Nephron (organoid): ENCODE measurements around the gene LRRC8B.

ENCODE experiments used
- H3K27ac Mint-ChIP-seq, 3 experiments: 2 replicates each; pipeline ENCODE4 v1.8.0; 2020; ENCODE audit warnings: mixed read lengths in 3 of 3, mild to moderate bottlenecking in 2 of 3, moderate library complexity in 1 of 3
- H3K27me3 Mint-ChIP-seq: 2 replicates; pipeline ENCODE4 v1.8.0; 2021; ENCODE audit warnings: low read depth, mild to moderate bottlenecking, moderate library complexity, mixed read lengths
- H3K36me3 Mint-ChIP-seq: 2 replicates; pipeline ENCODE4 v1.8.0; 2020; ENCODE audit warnings: low read depth, mixed read lengths
- H3K4me1 Mint-ChIP-seq: 2 replicates; pipeline ENCODE4 v1.8.0; 2020; ENCODE audit warnings: mixed read lengths
- H3K4me3 Mint-ChIP-seq, 3 experiments: 2 replicates each; pipeline ENCODE4 v1.8.0; 2020; ENCODE audit warnings: mild to moderate bottlenecking in 3 of 3, mixed read lengths in 3 of 3, moderate library complexity in 2 of 3
- H3K9me3 Mint-ChIP-seq: 2 replicates; pipeline ENCODE4 v1.8.0; 2020; ENCODE audit warnings: mixed read lengths
- TF ChIP-seq, protein P1 (sequence below), 3 experiments: fragments of 200-600 bp; sonication (generic); IDR thresholded peaks; one replicate each; pipeline ENCODE4 v1.5.0; 2021; ENCODE audit warnings: antibody characterized with exemption in 3 of 3; ENCODE audit not compliant: unreplicated experiment in 3 of 3

LRRC8B gene

DNA sequence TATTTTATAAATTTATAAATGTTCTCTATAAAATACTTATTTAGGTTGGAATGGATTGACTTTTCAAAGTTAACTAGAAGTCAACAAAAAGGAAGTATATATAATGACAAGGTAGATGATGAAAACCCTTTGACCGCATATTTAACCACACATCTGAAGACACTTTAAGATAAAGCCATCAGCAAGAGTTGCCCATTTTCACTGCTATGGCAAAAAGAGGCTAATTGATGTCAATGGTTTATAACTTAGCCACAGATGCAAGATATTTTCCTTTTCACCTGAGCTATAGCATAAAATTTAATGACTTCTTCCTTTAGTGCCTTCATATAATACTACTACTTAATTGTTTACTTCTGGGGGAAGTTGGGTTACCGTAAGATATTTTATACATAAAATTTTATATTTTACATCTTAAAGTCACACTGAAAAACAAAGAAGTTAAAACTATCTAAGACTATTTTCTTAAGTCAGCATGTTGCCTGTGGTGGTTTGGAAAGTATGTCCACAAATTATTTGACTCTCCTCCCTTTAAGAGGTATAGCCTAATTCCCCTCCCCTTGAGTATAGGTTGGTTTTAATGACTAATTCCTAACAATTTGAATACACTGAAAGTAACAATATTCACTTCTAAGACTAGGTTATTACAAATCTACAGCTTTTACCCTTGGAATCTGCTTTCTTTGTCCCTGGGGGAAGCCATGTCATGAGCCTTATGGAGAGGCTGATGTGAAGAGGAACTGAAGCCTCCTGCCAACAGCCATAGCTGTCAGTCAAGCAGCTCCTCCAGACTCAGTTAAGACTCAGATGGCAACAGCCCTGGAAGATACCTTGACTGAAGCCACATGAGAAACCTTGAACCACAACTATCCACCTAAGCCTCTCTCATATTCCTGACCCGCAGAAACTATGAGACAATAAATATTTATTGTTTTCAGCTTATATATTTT, 40.3 kb upstream of the LRRC8B start:
- no peaks in the 10 kb centered on the region for H3K27me3 Mint-ChIP-seq
- no peaks in the 10 kb centered on the region for H3K4me1 Mint-ChIP-seq
- TF ChIP-seq, protein P1, sequence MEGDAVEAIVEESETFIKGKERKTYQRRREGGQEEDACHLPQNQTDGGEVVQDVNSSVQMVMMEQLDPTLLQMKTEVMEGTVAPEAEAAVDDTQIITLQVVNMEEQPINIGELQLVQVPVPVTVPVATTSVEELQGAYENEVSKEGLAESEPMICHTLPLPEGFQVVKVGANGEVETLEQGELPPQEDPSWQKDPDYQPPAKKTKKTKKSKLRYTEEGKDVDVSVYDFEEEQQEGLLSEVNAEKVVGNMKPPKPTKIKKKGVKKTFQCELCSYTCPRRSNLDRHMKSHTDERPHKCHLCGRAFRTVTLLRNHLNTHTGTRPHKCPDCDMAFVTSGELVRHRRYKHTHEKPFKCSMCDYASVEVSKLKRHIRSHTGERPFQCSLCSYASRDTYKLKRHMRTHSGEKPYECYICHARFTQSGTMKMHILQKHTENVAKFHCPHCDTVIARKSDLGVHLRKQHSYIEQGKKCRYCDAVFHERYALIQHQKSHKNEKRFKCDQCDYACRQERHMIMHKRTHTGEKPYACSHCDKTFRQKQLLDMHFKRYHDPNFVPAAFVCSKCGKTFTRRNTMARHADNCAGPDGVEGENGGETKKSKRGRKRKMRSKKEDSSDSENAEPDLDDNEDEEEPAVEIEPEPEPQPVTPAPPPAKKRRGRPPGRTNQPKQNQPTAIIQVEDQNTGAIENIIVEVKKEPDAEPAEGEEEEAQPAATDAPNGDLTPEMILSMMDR (IDR thresholded peaks at IDR 0.05; ENCODE audit: unreplicated experiment in 3 of 3), result no peak
- H3K4me3 Mint-ChIP-seq, result no peak overlapping the region
- H3K27ac Mint-ChIP-seq, result no peak overlapping the region
- H3K9me3 Mint-ChIP-seq, result peaks cover 11% of the 10 kb centered on the region
- no peaks in the 10 kb centered on the region for H3K36me3 Mint-ChIP-seq

DNA sequence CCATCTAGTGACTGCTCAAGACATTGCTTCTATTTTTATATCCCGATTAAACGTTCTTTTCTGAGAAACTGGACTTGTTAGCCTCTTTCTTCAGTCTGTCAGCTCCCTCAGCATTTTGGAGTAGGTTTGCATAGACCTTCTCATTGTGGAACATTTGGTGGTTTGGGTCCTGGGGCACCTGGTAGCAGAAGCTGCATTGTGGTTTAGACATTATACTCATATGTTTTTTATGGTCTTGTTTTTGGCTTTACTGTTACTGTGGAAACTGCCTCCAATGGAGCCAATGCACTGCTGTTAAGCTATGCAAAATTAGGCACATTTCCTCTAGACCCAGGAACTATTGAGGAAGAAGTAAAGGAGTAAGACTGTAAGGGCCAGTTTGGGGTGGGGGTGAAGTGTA, 36.7 kb upstream of the LRRC8B start:
- Mint-ChIP-seq H3K4me1 (no peaks in the 10 kb centered on the region), H3K36me3 (peaks cover 3% of the 10 kb centered on the region), H3K9me3 (peaks cover 9% of the 10 kb centered on the region), H3K27ac (no peak overlapping the region), H3K27me3 (no peaks in the 10 kb centered on the region), H3K4me3 (no peak overlapping the region)
- TF ChIP-seq, protein P1 (IDR thresholded peaks at IDR 0.05; ENCODE audit: unreplicated experiment in 3 of 3), result no peak

DNA sequence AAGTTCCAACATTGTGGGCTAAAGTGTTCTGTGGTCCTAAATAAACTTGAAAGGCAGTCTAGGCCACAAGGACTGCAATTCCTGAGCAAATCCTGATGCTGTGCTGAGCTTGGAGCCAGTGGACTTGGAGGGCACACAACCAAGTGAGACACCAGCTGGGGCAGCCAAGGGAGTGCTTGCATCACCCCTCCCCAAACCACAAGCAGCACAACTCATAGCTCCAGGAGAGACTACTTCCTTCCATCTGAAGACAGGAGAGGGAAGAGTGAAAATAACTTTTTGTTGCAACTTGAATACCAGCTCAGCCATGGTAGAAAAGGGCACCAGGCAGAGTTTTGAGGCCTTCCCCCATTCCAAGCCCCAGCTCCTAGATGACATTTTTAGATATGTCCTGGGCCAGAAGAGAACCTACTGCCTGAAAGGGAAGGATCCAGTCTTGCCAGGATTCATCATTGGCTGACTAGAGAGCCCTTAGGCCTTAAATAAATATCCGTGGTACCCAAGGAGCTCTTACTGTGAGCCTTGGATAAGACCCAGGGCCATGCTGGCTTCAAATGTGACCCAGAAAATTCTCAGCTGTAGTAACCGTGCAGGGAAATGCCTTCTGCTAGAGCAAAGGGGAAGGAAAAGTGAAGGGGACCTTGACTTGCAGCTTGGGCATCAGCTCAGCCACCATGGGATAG, 35.4 kb upstream of the LRRC8B start:
- TF ChIP-seq, protein P1 (IDR thresholded peaks at IDR 0.05; ENCODE audit: unreplicated experiment in 3 of 3), result no peak
- no peak overlapping the region for H3K27ac Mint-ChIP-seq

DNA sequence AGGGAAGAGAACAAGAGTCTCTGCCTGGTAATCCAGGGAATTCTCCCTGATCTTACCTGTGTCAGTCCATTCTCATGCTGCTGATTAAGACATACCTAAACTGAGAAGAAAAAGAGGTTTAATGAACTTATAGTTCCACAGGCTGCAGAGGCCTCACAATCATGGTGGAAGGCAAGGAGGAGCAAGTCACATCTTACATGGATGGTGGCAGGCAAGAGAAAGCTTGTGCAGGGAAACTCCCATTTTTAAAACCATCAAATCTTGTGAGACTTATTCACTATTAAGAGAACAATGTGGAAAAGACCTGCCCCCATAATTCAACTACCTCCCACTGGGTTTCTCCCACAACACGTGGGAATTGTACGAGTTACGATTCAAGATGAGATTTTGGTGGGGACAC, 34.2 kb upstream of the LRRC8B start:
- TF ChIP-seq, protein P1 (IDR thresholded peaks at IDR 0.05; ENCODE audit: unreplicated experiment in 3 of 3), result no peak
- Mint-ChIP-seq H3K27me3 (no peaks in the 10 kb centered on the region), H3K36me3 (peaks cover 3% of the 10 kb centered on the region), H3K4me1 (no peaks in the 10 kb centered on the region), H3K27ac (no peak overlapping the region), H3K4me3 (no peak overlapping the region), H3K9me3 (peaks cover 9% of the 10 kb centered on the region)

More for the DNA sequence above, 35.4 kb upstream of the LRRC8B start:
- H3K9me3 Mint-ChIP-seq, result peaks cover 9% of the 10 kb centered on the region
- H3K27me3 Mint-ChIP-seq, result no peaks in the 10 kb centered on the region
- H3K4me1 Mint-ChIP-seq, result no peaks in the 10 kb centered on the region
- peaks cover 3% of the 10 kb centered on the region for H3K36me3 Mint-ChIP-seq
- H3K4me3 Mint-ChIP-seq, result no peak overlapping the region

DNA sequence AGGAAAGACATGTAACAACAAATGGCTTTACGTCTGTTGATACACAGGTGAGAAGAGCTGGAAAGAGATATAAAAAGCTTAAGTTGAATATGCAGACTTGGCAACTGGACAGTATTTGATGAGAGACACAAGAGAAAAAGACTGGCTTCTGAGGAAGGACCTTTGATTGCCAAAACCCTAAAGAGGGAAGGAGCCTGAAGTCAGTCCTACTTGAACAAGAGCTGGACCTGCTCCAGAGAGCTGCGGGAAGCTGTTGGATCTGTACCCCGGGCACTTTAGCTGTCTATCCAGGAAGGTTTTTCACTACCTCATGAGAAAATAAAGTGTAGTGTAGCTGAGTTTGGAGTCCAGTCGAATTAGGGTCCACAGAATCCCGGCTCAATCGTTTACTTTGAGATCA, 25.3 kb upstream of the LRRC8B start:
- H3K27me3 Mint-ChIP-seq, result no peaks in the 10 kb centered on the region
- H3K4me1 Mint-ChIP-seq, result no peaks in the 10 kb centered on the region
- H3K27ac Mint-ChIP-seq, result no peak overlapping the region
- no peaks in the 10 kb centered on the region for H3K9me3 Mint-ChIP-seq
- no peaks in the 10 kb centered on the region for H3K36me3 Mint-ChIP-seq
- TF ChIP-seq, protein P1 (IDR thresholded peaks at IDR 0.05; ENCODE audit: unreplicated experiment in 3 of 3), result no peak
- no peak overlapping the region for H3K4me3 Mint-ChIP-seq
